Measurements from ENCODE around the gene ILDR2. TPM values are rescaled to one million over a fixed set of nuclear protein-coding genes. Genes with fewer than 3 reads are reported as not detected.

ILDR2 gene
- total and polyA plus RNA-seq, 2 experiments from 2014 or later: not detected

GRCh38 chr1:166939741-166940375 is 35.5 kb downstream of the ILDR2 start:
- in situ Hi-C loops (cut with MboI): no loop called here
- H3K4me1 ChIP-seq (ENCODE audit: insufficient read depth): peaks cover 3% of the 10 kb centered on the region; the same call in 1 of the 2 replicates
- TF ChIP-seq EZH2phosphoT487 (IDR thresholded peaks at IDR 0.05; ENCODE audit: insufficient read depth, low read depth) (no peak), EZH2 (IDR thresholded peaks at IDR 0.05; ENCODE audit: insufficient read depth, poor library complexity, severe bottlenecking) (no peak)
- H3K9me3 ChIP-seq (ENCODE audit: low read depth): no peaks in the 10 kb centered on the region
- no peak overlapping the region for H3K9ac ChIP-seq
- no peak overlapping the region for H3K4me3 ChIP-seq
- no peak for DNase-seq
- WGBS, 2 experiments (ENCODE audit: low coverage in 1 of 2, low lambda C conversion rate in 2 of 2, missing lambda C conversion rate in 2 of 2): 29 to 31% methylated on average over 5 of the region's 5 CpGs
- no peaks in the 10 kb centered on the region for H3K36me3 ChIP-seq (ENCODE audit: low read depth)
- peaks cover 33% of the 10 kb centered on the region for H3K27me3 ChIP-seq (replicated peaks; ENCODE audit: insufficient read depth)
- no peaks in the 10 kb centered on the region for H4K20me1 ChIP-seq (ENCODE audit: insufficient read depth)
- no peaks in the 10 kb centered on the region for H3K79me2 ChIP-seq (ENCODE audit: insufficient read depth)
- no peak overlapping the region for H2AFZ ChIP-seq
- no peak overlapping the region for H3K4me2 ChIP-seq (ENCODE audit: unreplicated experiment)
- no peaks in the 10 kb centered on the region for H3F3A ChIP-seq (ENCODE audit: insufficient read depth)
- no peak overlapping the region for H3K27ac ChIP-seq
- no peaks in the 10 kb centered on the region for H3K9me2 ChIP-seq (ENCODE audit: insufficient read depth)

- H3K36me3 ChIP-seq (ENCODE audit: low read depth): no peaks in the 10 kb centered on the region
- H3K79me2 ChIP-seq (ENCODE audit: insufficient read depth): no peaks in the 10 kb centered on the region
- DNase-seq: no peak
- no peaks in the 10 kb centered on the region for H3K9me2 ChIP-seq (ENCODE audit: insufficient read depth)
- WGBS, 2 experiments (ENCODE audit: low coverage in 1 of 2, low lambda C conversion rate in 2 of 2, missing lambda C conversion rate in 2 of 2): 7 to 25% methylated on average over 2 of the region's 2 CpGs
- H3K27me3 ChIP-seq (replicated peaks; ENCODE audit: insufficient read depth): peaks cover 31% of the 10 kb centered on the region
- in situ Hi-C loops (cut with MboI): no loop called here
- no peak overlapping the region for H3K4me3 ChIP-seq
- no peak overlapping the region for H3K27ac ChIP-seq
- H4K20me1 ChIP-seq (ENCODE audit: insufficient read depth): no peaks in the 10 kb centered on the region
- TF ChIP-seq EZH2 (IDR thresholded peaks at IDR 0.05; ENCODE audit: insufficient read depth, poor library complexity, severe bottlenecking): no peak
- no peak for TF ChIP-seq EZH2phosphoT487 (IDR thresholded peaks at IDR 0.05; ENCODE audit: insufficient read depth, low read depth)
- H3K9me3 ChIP-seq (ENCODE audit: low read depth): no peaks in the 10 kb centered on the region
- no peaks in the 10 kb centered on the region for H3F3A ChIP-seq (ENCODE audit: insufficient read depth)
- H2AFZ ChIP-seq: no peak overlapping the region
- no peak overlapping the region for H3K4me2 ChIP-seq (ENCODE audit: unreplicated experiment)
- no peak overlapping the region for H3K9ac ChIP-seq
- H3K4me1 ChIP-seq (ENCODE audit: insufficient read depth): no peaks in the 10 kb centered on the region
Measured at GRCh38 chr1:166937962-166938361, 37.4 kb downstream of the ILDR2 start.

DNA sequence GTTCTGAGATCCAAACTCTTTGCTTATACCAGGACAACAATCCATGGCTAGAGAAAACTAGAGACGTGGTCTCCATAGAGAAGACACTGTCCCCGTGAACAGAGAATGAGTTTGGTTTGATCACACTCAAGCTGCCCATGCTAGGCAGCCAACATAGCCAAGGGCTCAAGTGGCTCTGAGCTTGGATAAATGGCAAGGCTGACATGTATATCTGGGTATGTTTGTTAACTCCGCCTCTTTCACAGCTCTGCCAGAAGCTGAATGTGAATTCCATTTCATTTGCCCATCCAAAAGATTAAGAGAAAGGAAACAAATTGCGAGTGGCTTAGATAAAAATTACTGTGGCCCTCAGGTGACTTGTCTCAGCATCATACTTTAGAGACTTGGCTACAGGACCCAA is 38.0 kb downstream of the ILDR2 start:
- WGBS, 2 experiments (ENCODE audit: low coverage in 1 of 2, low lambda C conversion rate in 2 of 2, missing lambda C conversion rate in 2 of 2): 22 to 23% methylated on average over 4 of the region's 4 CpGs
- Histone ChIP-seq H3F3A (ENCODE audit: insufficient read depth) (no peaks in the 10 kb centered on the region), H3K27me3 (replicated peaks; ENCODE audit: insufficient read depth) (peaks cover 36% of the 10 kb centered on the region), H3K36me3 (ENCODE audit: low read depth) (no peaks in the 10 kb centered on the region), H2AFZ (no peak overlapping the region), H3K4me3 (no peak overlapping the region), H3K79me2 (ENCODE audit: insufficient read depth) (no peaks in the 10 kb centered on the region), H3K9me3 (ENCODE audit: low read depth) (no peaks in the 10 kb centered on the region), H3K4me2 (ENCODE audit: unreplicated experiment) (no peak overlapping the region), H3K9me2 (ENCODE audit: insufficient read depth) (no peaks in the 10 kb centered on the region), H3K4me1 (ENCODE audit: insufficient read depth) (no peaks in the 10 kb centered on the region), H3K27ac (no peak overlapping the region), H3K9ac (no peak overlapping the region), H4K20me1 (ENCODE audit: insufficient read depth) (no peaks in the 10 kb centered on the region)
- in situ Hi-C loops (cut with MboI): no loop called here
- TF ChIP-seq EZH2phosphoT487 (IDR thresholded peaks at IDR 0.05; ENCODE audit: insufficient read depth, low read depth): no peak
- no peak for TF ChIP-seq EZH2 (IDR thresholded peaks at IDR 0.05; ENCODE audit: insufficient read depth, poor library complexity, severe bottlenecking)
- no peak for DNase-seq

- Histone ChIP-seq H3K4me1 (ENCODE audit: insufficient read depth) (no peaks in the 10 kb centered on the region), H3K4me3 (no peak overlapping the region), H3K9me2 (ENCODE audit: insufficient read depth) (no peaks in the 10 kb centered on the region), H3K27me3 (replicated peaks; ENCODE audit: insufficient read depth) (peaks cover 50% of the 10 kb centered on the region), H4K20me1 (ENCODE audit: insufficient read depth) (no peaks in the 10 kb centered on the region), H2AFZ (no peak overlapping the region), H3K4me2 (ENCODE audit: unreplicated experiment) (no peak overlapping the region), H3F3A (ENCODE audit: insufficient read depth) (no peaks in the 10 kb centered on the region), H3K79me2 (ENCODE audit: insufficient read depth) (no peaks in the 10 kb centered on the region), H3K9ac (no peak overlapping the region), H3K9me3 (ENCODE audit: low read depth) (no peaks in the 10 kb centered on the region), H3K36me3 (ENCODE audit: low read depth) (no peaks in the 10 kb centered on the region), H3K27ac (no peak overlapping the region)
- WGBS, 2 experiments (ENCODE audit: low coverage in 1 of 2, low lambda C conversion rate in 2 of 2, missing lambda C conversion rate in 2 of 2): 10 to 20% methylated on average over 1 of the region's 1 CpG
- in situ Hi-C loops (cut with MboI): no loop called here
- DNase-seq: no peak
- TF ChIP-seq EZH2phosphoT487 (IDR thresholded peaks at IDR 0.05; ENCODE audit: insufficient read depth, low read depth) (no peak), EZH2 (IDR thresholded peaks at IDR 0.05; ENCODE audit: insufficient read depth, poor library complexity, severe bottlenecking) (no peak)
Measured at GRCh38 chr1:166933633-166934032, 41.7 kb downstream of the ILDR2 start.

DNA sequence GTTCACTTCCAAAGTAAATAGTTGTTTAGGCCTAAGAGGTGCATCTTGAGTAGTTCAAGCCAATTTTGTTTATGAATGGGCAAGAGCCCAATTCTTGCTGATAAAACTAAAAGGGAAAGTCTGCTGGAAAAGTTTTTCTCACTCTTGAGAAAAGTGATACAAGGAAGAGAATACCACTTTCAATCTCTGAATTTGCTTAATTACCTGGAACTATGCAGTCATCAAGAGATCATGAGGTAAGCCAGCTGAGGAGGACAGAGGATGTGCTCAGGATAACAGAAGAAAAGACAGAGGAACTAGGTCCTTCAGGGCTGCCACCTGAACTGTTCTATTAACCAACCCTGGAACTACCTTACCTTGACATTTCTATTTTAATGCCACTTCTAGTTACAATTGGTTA is 42.2 kb downstream of the ILDR2 start:
- no peak overlapping the region for H3K4me3 ChIP-seq
- H3K27me3 ChIP-seq (replicated peaks; ENCODE audit: insufficient read depth): peaks cover 50% of the 10 kb centered on the region
- H3K4me2 ChIP-seq (ENCODE audit: unreplicated experiment): no peak overlapping the region
- no peaks in the 10 kb centered on the region for H4K20me1 ChIP-seq (ENCODE audit: insufficient read depth)
- H2AFZ ChIP-seq: no peak overlapping the region
- H3K27ac ChIP-seq: no peak overlapping the region
- H3K4me1 ChIP-seq (ENCODE audit: insufficient read depth): no peaks in the 10 kb centered on the region
- H3K9me2 ChIP-seq (ENCODE audit: insufficient read depth): no peaks in the 10 kb centered on the region
- DNase-seq: no peak
- TF ChIP-seq EZH2phosphoT487 (IDR thresholded peaks at IDR 0.05; ENCODE audit: insufficient read depth, low read depth) (no peak), EZH2 (IDR thresholded peaks at IDR 0.05; ENCODE audit: insufficient read depth, poor library complexity, severe bottlenecking) (no peak)
- H3K9ac ChIP-seq: no peak overlapping the region
- no peaks in the 10 kb centered on the region for H3K79me2 ChIP-seq (ENCODE audit: insufficient read depth)
- no peaks in the 10 kb centered on the region for H3F3A ChIP-seq (ENCODE audit: insufficient read depth)
- in situ Hi-C loops (cut with MboI): no loop called here
- no peaks in the 10 kb centered on the region for H3K9me3 ChIP-seq (ENCODE audit: low read depth)
- H3K36me3 ChIP-seq (ENCODE audit: low read depth): no peaks in the 10 kb centered on the region

All from GM23248 (cell line).